HG03097 (cell line): ENCODE measurements around the gene ZNF581.

Source experiments
- ATAC-seq: cut with Tn5 transposase; IDR thresholded peaks from one replicate; pipeline ENCODE4 v1.9.1; 2021; ENCODE audit not compliant: unreplicated experiment, low FRiP score

The ZNF581 gene, protein sequence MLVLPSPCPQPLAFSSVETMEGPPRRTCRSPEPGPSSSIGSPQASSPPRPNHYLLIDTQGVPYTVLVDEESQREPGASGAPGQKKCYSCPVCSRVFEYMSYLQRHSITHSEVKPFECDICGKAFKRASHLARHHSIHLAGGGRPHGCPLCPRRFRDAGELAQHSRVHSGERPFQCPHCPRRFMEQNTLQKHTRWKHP

DNA sequence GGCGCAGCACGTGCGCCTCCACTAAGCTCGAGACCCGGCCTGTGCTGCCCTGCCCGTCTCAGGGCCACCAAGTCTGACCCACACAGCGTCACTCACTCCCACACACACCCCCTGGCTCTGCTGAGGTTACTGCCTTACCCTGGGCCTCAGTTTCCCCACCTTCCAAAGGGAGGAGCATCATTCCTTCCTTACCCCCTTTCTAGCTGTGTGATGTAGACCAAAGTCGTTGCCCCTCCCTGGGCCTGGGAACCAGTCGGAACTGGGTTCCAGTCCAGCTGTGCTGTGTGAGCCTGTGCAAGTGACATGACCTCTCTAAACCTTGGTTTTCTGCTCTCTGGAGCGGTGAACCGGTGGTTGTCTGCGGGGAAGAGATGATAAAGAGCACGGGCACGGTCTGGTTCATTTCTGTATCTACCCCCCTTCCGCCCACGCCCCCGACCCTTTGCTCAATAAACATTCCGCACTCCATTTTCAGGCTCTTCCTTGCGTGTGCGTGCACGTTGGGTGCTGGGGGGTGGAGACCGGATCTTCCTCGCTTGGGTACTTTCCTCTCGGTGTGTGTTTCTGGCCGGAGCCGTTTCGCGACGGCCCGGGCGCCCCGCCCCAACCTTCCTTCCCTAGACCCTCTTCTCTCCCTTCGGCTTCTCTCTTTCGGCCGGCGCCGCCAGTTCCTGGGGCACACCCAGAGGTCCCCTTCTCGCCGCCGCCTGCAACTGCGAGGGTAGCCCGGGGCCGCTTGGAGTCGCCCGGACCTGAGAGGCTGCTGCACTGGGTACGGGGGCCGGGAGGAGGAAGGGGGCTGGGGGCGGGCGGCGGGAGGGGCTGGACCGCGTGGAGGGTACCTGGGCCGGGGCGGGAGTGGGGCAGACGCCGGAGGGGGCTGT is at the start of gene ZNF581:
ZNF581 (plus strand) TSS at position 647 of the 884 bp plus-strand sequence. CDS start 923 bp downstream, outside the sequence.
- no peak for ATAC-seq

- no peak for ATAC-seq
These were observed 48.4 kb upstream of the ZNF581 start for GRCh38 chr19:55594996-55595545.

DNA sequence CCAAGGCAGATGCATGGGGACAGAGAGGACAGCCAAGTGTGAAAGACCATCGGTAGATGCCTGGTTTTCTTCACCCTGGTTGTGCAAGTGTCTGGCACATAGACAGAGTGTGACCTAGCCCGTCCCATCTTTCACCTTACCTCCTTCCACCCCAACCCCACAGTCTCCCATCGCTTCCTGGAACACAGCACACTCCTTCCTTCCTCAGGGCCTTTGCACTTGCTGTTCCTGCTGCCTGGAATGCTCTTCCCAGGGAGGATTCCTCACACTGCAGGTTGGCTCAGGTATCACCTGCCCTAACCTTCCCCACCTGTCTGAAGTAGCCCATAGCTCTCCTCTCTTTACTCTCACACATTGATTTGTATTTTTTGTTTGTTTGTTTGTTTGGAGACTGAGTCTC is 47.1 kb upstream of the ZNF581 start:
- ATAC-seq = no peak

DNA sequence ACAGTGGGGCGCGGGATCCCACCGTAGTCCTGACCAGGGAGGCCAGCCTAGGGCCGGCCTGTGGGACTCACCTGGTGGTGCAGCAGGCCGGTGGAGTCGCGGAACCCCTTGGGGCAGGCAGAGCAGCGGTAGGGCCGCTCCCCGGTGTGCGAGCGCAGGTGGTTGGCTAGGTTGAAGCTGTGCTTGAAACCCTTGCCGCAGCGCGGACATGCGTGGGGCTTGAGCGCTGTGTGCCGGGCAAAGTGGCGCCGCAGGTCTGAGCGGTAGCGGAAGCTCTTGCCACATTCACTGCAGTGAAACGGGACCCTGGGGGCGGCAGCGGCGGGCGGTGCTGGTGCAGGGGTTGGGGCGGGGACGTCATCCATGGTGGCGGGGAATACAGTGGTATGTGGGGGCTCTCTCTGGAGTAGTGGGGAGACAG is 45.9 kb upstream of the ZNF581 start:
- ATAC-seq = no peak

DNA sequence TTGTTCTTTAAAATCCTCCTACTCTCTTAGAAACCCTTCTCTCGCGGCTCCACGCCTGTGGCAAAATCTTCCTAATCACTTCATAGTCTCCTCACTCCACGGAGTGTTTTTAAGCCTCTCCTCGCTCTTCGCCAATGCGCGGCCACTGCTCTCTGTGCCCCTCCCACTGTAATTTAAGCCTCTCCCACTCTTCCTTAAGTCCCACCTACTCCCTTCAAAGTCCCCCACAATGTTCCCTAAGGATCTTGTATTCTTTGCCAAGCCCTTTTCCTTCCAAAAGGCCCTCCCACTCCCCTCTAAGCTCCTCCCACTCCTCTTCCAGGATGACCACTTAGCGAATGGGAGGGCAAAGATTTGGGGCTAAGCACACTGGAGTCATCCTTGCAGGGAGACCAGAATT is 45.4 kb upstream of the ZNF581 start:
- no peak for ATAC-seq

GRCh38 chr19:55598719-55599467 is 44.6 kb upstream of the ZNF581 start:
- ATAC-seq = peak; percentile 45

GRCh38 chr19:55599468-55599841 is 44.0 kb upstream of the ZNF581 start, which contains the start of gene FIZ1:
Gene FIZ1, minus strand, starts transcription at chr19:55599517. Its CDS starts 1,652 bp downstream, at chr19:55597865.
- peak; percentile 48 for ATAC-seq

GRCh38 chr19:55599842-55600661 is 43.4 kb upstream of the ZNF581 start, which contains the start of gene ZNF524:
Gene ZNF524, plus strand, starts transcription at chr19:55600288. Its CDS starts 1,825 bp downstream, at chr19:55602113.
- peak; percentile 41 for ATAC-seq

- no peak for ATAC-seq
These were observed 42.8 kb upstream of the ZNF581 start for GRCh38 chr19:55600662-55601028.

DNA sequence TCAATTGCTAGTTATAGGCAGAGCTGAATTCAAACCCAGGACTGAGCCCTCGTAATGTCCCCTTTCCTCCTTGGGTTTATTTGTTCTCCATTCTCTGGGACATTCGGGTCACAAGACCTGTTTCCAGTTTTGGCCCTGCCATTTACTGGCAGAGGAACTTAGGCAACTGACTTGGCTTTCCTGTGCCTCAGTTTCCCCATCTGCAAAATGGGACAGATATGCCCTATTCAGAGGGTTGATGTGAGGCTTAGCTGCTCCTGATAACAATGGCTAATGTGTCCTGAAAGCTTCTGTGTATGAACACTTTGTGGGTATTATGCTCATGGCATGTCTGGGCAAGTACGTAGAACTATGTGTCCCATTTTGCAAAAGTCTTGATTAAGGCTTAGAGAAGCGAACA is 42.4 kb upstream of the ZNF581 start:
- no peak for ATAC-seq

GRCh38 chr19:55602104-55603001 is 41.1 kb upstream of the ZNF581 start:
- no peak for ATAC-seq

GRCh38 chr19:55603115-55603514 is 40.3 kb upstream of the ZNF581 start:
- no peak for ATAC-seq

DNA sequence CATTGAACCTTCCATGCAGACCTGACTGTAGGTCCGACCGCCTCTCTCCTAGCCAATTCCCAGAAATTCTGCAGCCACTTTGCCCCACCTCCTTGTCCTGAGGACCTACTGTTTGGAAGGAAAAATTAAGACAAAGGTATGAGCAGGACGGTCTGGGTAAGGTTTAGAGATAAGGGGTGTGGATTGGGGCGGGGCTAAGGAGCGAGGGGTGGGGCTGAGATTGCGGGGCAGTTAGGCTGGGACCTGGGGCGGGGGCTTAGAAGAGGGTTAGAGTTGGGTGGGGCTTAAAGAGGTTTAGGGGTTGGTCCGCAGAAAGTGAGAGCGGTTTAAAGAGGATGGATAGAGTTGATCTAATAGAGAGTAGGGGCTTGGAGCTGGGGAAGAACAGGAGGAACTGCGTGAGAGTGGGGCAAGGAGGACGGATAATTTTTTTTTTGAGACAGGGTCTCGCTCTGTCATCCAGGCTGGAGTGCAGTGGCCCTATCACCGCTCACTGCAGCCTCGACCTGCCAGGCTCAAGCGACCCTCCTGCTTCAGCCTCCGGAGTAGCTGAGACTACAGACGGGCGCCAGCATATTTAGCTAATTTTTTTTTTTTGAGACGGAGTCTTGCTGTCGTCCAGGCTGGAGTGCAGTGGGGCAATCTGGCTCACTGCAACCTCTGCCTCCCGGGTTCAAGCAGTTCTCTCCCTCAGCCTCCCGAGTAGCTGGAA is 39.7 kb upstream of the ZNF581 start:
- ATAC-seq = no peak

- peak; percentile 64 for ATAC-seq
These were observed 38.2 kb upstream of the ZNF581 start for GRCh38 chr19:55605207-55605636.

DNA sequence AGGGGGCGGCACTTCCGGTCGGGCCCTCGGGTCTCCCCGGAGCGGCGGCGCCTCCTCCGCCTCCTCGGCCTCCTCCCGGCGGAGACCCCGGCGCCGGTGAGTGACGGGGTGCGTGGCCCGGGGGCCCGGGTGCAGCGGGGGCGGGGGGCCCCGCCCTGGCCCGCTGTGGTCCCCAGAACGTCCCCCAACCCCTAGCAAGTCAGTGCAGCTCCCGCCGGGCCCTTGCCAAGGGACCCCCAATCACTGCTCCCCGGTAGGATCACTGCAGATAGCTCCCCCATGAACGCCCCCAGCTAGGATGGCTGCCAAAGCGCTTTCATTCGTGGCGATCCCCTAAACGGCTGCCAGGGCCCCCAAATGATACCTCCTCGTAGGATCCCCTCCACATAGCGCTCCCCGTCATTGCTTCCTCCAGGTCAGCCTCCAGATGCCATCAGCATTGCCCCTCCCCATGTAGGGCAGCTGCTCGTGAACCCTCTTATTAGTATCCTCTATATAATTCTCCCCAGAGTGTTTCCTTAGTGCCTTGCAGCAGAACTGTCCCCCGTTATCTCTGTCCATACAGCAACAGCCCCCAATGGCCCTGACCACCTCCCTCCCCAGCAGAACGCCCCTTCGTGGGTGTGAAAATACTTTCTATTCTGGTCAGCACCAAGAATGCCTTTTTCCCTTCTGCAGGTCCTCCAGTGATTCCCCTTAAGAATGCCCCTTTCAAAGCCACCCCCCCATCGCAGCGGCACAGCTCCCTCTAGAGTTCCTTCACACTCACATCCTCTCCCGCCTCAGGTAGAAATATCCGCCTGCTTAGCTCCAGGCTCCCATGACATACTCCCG is 37.6 kb upstream of the ZNF581 start, which contains the start of gene ZNF865:
ZNF865 (plus strand) TSS at position 11 of the 834 bp plus-strand sequence. CDS start 7,972 bp downstream, outside the sequence.
- peak; percentile 38 for ATAC-seq

GRCh38 chr19:55606471-55606787 is 37.0 kb upstream of the ZNF581 start:
- ATAC-seq = no peak

GRCh38 chr19:55606817-55607216 is 36.6 kb upstream of the ZNF581 start:
- ATAC-seq = no peak
